Right atrium auricular region (tissue), 2 donors: Measurements from ENCODE around the gene UBAP2L. TPM values are rescaled to one million over a fixed set of nuclear protein-coding genes. Genes with fewer than 3 reads are reported as not detected.
"Not testable (repeated sequence)": the region's sequence is repeated elsewhere in the genome, so short reads cannot be mapped to it uniquely, and the experiment has no call there.

Experiments
- DNase-seq: peaks from one replicate; pipeline ENCODE4 v3.0.0-alpha.2; 2019; ENCODE audit warnings: low spot score
- H3K27ac ChIP-seq, 2 donors: fragments of 200-600 bp; sonication (generic); 1 replicate in 1 of 2; 2 replicates in 1 of 2; pipeline ENCODE4 v1.5.1; 2016 to 2019
- H3K27me3 ChIP-seq, 2 donors: fragments of 200-600 bp; sonication (generic); one replicate each; pipeline versions ENCODE4 v1.5.1 to v1.6.0; 2017 to 2019
- H3K36me3 ChIP-seq: fragments of 200-600 bp; sonication (generic); one replicate; pipeline ENCODE4 v1.5.1; 2016
- H3K4me1 ChIP-seq, 2 donors: fragments of 200-600 bp; sonication (generic); one replicate each; pipeline versions ENCODE4 v1.5.1 to v1.6.0; 2017 to 2019
- H3K4me3 ChIP-seq, 2 donors: fragments of 200-600 bp; sonication (generic); 1 replicate in 1 of 2; 2 replicates in 1 of 2; pipeline ENCODE4 v1.5.1; 2017 to 2019; ENCODE audit warnings: mild to moderate bottlenecking in 1 of 2, moderate library complexity in 1 of 2
- H3K9me3 ChIP-seq, 2 donors: fragments of 200-600 bp; sonication (generic); one replicate each; pipeline ENCODE4 v1.5.1; 2019
- total RNA-seq, 2 donors: library from RNA; depleted of rRNA; stranded (reverse); fragments of >200 nt; gene quantifications; one replicate each; pipeline ENCODE4 v1.1.0, GENCODE V29; 2016
- TF ChIP-seq, protein P1 (sequence below), 2 donors: fragments of 200-600 bp; sonication (generic); IDR thresholded peaks; one replicate each; pipeline ENCODE4 v1.5.1; 2019; ENCODE audit warnings: antibody characterized with exemption in 2 of 2

UBAP2L gene
- total RNA-seq, 2 donors from 2014 or later = 48.9 to 58.6 TPM

DNA sequence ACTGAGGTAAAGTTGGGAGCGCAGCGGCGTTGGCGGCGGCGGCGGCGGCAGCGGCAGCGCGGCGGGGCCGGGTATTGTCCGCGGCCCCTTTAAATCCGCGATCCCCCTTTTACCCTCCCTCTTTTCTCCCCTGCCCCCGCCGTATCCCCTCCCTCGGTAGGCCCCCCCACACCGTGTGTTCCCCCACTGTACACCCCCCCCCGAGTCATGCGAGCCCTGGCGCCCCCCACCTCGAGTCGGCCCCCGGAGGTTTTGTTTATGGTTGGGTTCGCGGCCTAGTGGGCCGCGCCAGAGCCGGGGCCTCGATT is 169 bp downstream of the UBAP2L start:
- Histone ChIP-seq H3K27me3 (no peaks in the 10 kb centered on the region), H3K36me3 (peaks cover 27% of the 10 kb centered on the region), H3K4me1 (peaks cover 0 to 55% of the 10 kb centered on the region in 2 donors), H3K9me3 (no peaks in the 10 kb centered on the region), H3K4me3 (peak overlapping the region; percentile 92 to 94), H3K27ac (peak overlapping the region; percentile 97 to 100)
- DNase-seq = no peak
- TF ChIP-seq, protein P1, sequence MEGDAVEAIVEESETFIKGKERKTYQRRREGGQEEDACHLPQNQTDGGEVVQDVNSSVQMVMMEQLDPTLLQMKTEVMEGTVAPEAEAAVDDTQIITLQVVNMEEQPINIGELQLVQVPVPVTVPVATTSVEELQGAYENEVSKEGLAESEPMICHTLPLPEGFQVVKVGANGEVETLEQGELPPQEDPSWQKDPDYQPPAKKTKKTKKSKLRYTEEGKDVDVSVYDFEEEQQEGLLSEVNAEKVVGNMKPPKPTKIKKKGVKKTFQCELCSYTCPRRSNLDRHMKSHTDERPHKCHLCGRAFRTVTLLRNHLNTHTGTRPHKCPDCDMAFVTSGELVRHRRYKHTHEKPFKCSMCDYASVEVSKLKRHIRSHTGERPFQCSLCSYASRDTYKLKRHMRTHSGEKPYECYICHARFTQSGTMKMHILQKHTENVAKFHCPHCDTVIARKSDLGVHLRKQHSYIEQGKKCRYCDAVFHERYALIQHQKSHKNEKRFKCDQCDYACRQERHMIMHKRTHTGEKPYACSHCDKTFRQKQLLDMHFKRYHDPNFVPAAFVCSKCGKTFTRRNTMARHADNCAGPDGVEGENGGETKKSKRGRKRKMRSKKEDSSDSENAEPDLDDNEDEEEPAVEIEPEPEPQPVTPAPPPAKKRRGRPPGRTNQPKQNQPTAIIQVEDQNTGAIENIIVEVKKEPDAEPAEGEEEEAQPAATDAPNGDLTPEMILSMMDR (IDR thresholded peaks at IDR 0.05) = no peak

DNA sequence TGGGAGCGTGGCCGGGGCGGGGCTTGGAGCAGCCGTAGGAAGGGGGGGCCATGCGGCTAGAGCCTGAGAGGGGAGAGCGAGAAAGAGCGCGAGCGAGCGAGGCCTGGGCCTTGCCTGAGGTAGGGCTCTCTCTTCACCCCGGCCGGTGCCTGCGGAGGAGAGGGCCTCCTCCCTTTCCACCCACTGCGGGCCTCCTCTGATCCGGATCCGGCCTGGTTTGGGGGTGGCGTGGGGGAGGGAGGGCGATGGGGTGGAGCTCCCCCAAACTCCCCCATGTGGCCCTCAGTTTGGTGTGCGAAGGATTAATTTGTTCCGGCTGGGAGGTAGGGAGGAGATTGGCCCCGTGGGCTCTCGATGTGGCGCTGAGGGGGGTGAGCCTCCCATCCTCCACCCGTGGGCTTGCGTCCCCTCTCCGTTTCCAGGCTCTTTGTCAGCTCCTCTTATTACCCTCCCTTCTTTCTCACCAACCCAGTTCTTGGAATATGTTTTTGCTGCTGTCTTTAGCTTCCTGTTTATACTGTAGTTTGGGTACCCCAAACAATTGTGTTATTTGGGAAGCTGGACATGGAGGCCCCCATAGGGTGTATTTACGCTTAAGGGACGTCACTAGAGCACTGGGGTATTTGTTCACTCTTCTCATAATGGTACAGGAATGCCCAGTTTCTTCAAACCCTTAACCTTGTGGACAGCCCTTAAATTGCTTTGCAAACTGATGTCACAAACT is 685 bp downstream of the UBAP2L start:
- H3K4me3 ChIP-seq = peak overlapping the region; percentile 92 to 94
- peaks cover 27% of the 10 kb centered on the region for H3K36me3 ChIP-seq
- peak overlapping the region; percentile 97 to 100 for H3K27ac ChIP-seq
- H3K27me3 ChIP-seq = no peaks in the 10 kb centered on the region
- peaks cover 0 to 55% of the 10 kb centered on the region in 2 donors for H3K4me1 ChIP-seq
- TF ChIP-seq, protein P1 (IDR thresholded peaks at IDR 0.05) = no peak
- DNase-seq = no peak
- H3K9me3 ChIP-seq = no peaks in the 10 kb centered on the region

GRCh38 chr1:154222518-154222917 is 1.8 kb downstream of the UBAP2L start:
- Histone ChIP-seq H3K27me3 (no peaks in the 10 kb centered on the region), H3K27ac (peak overlapping the region; percentile 97 to 100), H3K4me1 (peaks cover 0 to 49% of the 10 kb centered on the region in 2 donors), H3K4me3 (no peak overlapping the region), H3K36me3 (peaks cover 28% of the 10 kb centered on the region), H3K9me3 (no peaks in the 10 kb centered on the region)
- no peak for DNase-seq
- TF ChIP-seq, protein P1 (IDR thresholded peaks at IDR 0.05) = no peak

DNA sequence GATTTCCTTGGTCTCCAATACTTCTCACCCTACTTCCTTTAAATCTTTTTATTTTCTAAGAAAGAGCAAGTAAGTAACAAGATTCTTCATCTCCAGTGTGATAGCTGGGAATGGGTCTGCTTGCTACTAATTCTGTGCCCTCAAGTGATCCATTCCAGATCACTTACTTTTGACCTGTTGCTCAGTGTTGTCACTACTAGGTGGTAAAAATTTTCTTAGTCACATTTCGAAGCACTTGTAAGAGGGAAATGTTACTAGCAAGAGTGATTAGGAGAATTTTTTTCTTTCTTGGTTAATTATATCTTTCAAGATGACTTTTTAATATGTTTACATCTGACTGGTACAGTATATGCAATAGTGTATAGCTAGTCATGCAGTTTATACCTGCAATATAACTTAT is 2.2 kb downstream of the UBAP2L start:
- peak overlapping the region in 1 of 2 donors; percentile 97 for H3K27ac ChIP-seq
- TF ChIP-seq, protein P1 (IDR thresholded peaks at IDR 0.05) = no peak
- no peaks in the 10 kb centered on the region for H3K27me3 ChIP-seq

DNA sequence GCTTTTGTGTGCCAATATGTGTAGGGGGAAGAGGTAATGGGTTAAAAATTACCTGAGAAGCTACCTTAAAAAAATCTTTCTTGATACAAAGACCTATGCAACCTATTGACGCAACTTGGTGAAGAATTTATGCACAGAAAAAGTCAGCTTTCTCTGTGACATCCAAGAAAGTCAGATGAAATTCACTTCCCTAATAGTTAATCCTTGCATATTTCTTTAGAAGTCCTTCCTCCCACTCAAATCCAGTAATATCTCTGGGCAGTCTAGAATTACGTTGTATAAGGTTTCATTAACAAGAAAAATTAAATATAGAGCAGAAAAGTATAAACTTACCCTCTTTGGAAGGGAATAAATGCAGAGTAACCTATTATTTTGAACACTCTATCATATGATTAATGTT is 2.9 kb downstream of the UBAP2L start:
- Histone ChIP-seq H3K27ac (peak overlapping the region in 1 of 2 donors; percentile 37), H3K36me3 (peaks cover 28% of the 10 kb centered on the region), H3K4me3 (no peak overlapping the region), H3K27me3 (no peaks in the 10 kb centered on the region), H3K4me1 (peaks cover 0 to 38% of the 10 kb centered on the region in 2 donors), H3K9me3 (no peaks in the 10 kb centered on the region)
- TF ChIP-seq, protein P1 (IDR thresholded peaks at IDR 0.05) = no peak
- DNase-seq = no peak

More for the DNA sequence above, 2.2 kb downstream of the UBAP2L start:
- Histone ChIP-seq H3K4me3 (no peak overlapping the region), H3K36me3 (peaks cover 28% of the 10 kb centered on the region), H3K9me3 (no peaks in the 10 kb centered on the region), H3K4me1 (peaks cover 0 to 45% of the 10 kb centered on the region in 2 donors)
- DNase-seq = no peak

DNA sequence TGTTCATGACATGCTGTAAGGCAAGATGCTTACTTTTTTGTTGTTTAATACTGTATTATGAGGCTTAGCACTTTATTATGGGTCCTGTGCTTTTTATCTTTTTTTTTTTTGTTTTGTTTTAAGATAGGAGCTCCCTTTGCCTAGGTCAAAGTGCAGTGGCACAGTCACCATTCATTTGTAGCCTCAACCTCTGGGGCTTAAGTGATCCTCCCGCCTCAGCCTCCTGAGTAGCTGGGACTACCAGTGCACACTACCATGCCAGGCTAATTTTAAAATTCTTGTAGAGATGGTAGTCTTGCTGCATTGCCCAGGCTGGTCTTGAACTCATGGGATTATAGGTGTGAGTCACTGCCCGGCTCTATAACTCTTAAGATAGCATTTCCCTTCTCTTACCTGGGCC is 4.6 kb downstream of the UBAP2L start:
- H3K27me3 ChIP-seq = no peaks in the 10 kb centered on the region
- H3K4me3 ChIP-seq = no peak overlapping the region
- no peak overlapping the region for H3K27ac ChIP-seq
- TF ChIP-seq, protein P1 (IDR thresholded peaks at IDR 0.05) = no peak
- no peaks in the 10 kb centered on the region for H3K9me3 ChIP-seq
- H3K36me3 ChIP-seq = peaks cover 38% of the 10 kb centered on the region
- peaks cover 0 to 28% of the 10 kb centered on the region in 2 donors for H3K4me1 ChIP-seq
- no peak for DNase-seq

- H3K27me3 ChIP-seq, H3K4me3 ChIP-seq, DNase-seq, H3K27ac ChIP-seq, H3K9me3 ChIP-seq, H3K4me1 ChIP-seq: not testable (repeated sequence)
- H3K36me3 ChIP-seq = peaks cover 91% of the 10 kb centered on the region
Measured at GRCh38 chr1:154231112-154231511, 10.4 kb downstream of the UBAP2L start.

DNA sequence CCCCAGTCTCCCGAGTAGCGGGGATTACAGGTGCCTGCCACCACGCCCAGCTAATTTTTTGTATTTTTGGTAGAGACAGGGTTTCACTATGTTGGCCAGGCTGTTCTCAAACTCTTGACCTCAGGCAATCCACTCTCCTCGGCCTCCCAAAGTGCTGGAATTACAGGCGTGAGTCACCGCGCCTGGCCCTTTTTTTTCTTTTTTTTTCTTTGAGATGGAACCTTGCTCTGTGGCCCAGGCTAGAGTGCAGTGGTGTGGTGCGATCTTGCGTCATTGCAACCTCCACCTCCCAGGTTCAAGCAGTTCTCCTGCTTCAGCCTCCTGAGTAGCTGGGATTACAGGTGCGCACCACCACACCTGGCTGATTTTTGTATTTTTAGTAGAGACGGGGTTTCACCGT is 12.4 kb downstream of the UBAP2L start:
- not testable (repeated sequence) for H3K27me3 ChIP-seq, H3K4me3 ChIP-seq, DNase-seq, H3K4me1 ChIP-seq, H3K9me3 ChIP-seq, H3K27ac ChIP-seq
- peaks cover 100% of the 10 kb centered on the region for H3K36me3 ChIP-seq
